ENCODE measurements around the gene WNT2.

WNT2 gene

DNA sequence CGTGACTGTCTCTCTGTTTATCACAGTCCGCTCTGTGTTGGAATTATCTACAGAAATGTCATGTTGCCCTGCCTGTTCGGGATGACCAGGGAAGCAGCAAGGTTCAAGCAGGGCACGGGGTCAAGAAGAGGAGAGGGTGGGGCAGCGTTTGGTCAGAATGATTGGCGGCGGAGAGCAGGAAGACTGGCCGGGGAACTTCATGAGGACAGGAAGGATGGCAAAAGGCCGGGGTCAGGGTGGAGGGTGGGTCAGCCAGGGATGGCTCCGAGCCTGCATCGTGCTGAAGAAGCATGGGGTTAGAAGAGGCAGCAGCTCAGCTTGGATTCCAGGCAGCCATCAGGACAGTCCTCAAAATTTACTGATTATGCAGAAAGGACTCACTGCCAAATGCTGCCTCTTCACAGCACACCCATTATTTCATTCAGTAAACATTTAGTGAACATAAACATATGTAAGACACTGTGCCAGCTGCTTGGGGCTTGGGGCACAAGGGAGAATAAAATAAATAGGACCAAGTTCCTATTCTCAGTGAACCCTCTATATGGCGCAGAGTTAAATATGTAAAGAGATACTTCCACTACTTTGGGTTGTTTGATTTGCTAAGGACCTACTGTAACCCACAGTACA is 42.8 kb downstream of the WNT2 start:
- Mint-ChIP-seq H3K27ac (no peak overlapping the region), H3K36me3 (no peaks in the 10 kb centered on the region), H3K4me1 (no peaks in the 10 kb centered on the region), H3K27me3 (peaks cover under 1% of the 10 kb centered on the region), H3K4me3 (no peak overlapping the region), H3K9me3 (no peaks in the 10 kb centered on the region)

GRCh38 chr7:117279203-117279602 is 43.7 kb downstream of the WNT2 start:
- no peaks in the 10 kb centered on the region for H3K9me3 Mint-ChIP-seq
- H3K4me3 Mint-ChIP-seq = no peak overlapping the region
- no peaks in the 10 kb centered on the region for H3K36me3 Mint-ChIP-seq
- peaks cover 4% of the 10 kb centered on the region for H3K27me3 Mint-ChIP-seq
- H3K27ac Mint-ChIP-seq = no peak overlapping the region
- H3K4me1 Mint-ChIP-seq = no peaks in the 10 kb centered on the region

DNA sequence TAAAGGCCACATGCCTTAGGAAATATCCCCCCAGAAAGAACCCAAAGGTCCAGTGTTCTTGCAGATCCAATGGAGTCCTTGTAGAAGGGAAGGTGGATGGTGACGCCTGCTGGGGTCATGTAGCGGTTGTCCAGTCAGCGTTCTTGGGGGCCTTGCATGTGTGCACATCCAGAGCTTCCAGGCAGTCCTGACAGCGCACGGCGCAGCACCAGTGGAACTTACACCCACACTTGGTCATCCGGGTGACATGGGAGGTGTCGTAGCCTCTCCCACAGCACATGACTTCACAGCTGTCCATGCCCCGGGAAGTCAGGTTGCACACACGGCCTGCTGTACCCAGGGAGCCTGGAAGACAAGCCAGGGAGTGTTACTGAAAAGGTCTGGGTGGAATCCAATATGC is 44.8 kb downstream of the WNT2 start:
- peaks cover 4% of the 10 kb centered on the region for H3K27me3 Mint-ChIP-seq
- no peak overlapping the region for H3K4me3 Mint-ChIP-seq
- no peaks in the 10 kb centered on the region for H3K9me3 Mint-ChIP-seq
- H3K27ac Mint-ChIP-seq = no peak overlapping the region
- H3K36me3 Mint-ChIP-seq = no peaks in the 10 kb centered on the region
- H3K4me1 Mint-ChIP-seq = no peaks in the 10 kb centered on the region

DNA sequence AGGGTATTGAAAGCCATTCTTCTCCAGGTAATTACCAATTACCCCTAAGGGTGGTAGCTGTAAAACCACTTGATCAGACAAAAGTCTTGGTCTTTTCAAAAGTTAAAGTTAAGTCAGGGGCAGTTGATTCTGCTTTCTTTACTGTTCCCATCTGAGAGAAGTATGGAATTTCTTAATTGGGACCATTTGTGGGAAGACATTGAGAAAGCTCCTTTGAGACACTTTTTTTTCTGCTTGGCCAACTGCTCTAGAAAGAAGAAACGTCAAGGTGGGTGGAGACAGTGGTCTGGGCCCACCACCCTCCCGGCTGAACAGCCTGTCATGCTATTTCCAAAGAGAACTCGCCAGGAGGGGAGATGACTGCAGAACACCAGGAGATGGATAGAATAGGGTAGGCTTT is 45.3 kb downstream of the WNT2 start:
- H3K4me3 Mint-ChIP-seq = no peak overlapping the region
- H3K36me3 Mint-ChIP-seq = no peaks in the 10 kb centered on the region
- no peaks in the 10 kb centered on the region for H3K4me1 Mint-ChIP-seq
- H3K9me3 Mint-ChIP-seq = no peaks in the 10 kb centered on the region
- H3K27me3 Mint-ChIP-seq = peaks cover 4% of the 10 kb centered on the region
- H3K27ac Mint-ChIP-seq = no peak overlapping the region

DNA sequence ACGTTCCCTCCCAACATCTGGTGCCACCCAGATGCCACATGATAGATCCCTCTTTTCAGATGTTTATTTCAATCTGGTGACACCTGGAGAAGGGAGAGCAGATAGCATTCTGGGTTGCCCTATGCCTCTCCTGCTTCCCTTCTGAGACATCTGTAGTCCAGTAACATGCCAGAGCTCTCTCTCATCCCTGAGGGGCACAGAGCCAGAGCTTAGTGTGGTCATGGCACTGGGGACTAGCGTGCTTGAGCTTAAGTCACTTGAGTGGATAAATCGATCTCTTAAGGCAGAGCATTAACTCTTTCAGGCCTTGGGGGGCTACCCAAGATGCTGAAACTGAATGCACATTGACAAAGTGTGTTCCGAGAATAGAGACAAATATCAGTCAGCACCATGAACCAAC is 47.9 kb downstream of the WNT2 start:
- no peak overlapping the region for H3K27ac Mint-ChIP-seq
- no peak overlapping the region for H3K4me3 Mint-ChIP-seq
- H3K4me1 Mint-ChIP-seq = no peaks in the 10 kb centered on the region
- H3K36me3 Mint-ChIP-seq = no peaks in the 10 kb centered on the region
- H3K27me3 Mint-ChIP-seq = peaks cover 7% of the 10 kb centered on the region
- no peaks in the 10 kb centered on the region for H3K9me3 Mint-ChIP-seq

DNA sequence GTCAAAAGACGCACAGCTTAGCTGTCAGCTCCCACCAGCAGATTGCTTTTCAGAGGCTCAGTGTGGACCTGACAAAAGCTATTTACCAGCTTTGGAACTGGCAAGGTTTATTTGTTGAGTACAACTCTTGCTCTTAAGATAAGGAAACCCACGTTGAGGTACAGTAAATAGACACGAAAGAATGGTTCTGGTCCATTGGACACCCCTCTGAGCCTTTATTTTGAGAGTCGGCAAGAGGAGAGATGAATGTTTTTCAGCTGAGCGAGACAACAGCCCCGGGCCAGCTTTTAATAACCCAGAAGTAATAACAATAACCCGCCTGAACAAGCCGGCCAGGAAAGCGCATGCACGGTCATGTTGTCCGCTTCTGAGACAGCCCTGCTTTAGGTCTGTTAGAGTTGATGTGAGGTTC is 49.0 kb downstream of the WNT2 start:
- no peaks in the 10 kb centered on the region for H3K9me3 Mint-ChIP-seq
- no peaks in the 10 kb centered on the region for H3K4me1 Mint-ChIP-seq

GRCh38 chr7:117273325-117273724 is 49.5 kb downstream of the WNT2 start:
- Mint-ChIP-seq H3K36me3 (no peaks in the 10 kb centered on the region), H3K9me3 (no peaks in the 10 kb centered on the region), H3K4me1 (no peaks in the 10 kb centered on the region), H3K4me3 (no peak overlapping the region), H3K27ac (no peak overlapping the region), H3K27me3 (peaks cover 7% of the 10 kb centered on the region)

More for the DNA sequence above, 49.0 kb downstream of the WNT2 start:
- no peaks in the 10 kb centered on the region for H3K36me3 Mint-ChIP-seq
- H3K27me3 Mint-ChIP-seq = peaks cover 7% of the 10 kb centered on the region
- no peak overlapping the region for H3K4me3 Mint-ChIP-seq
- H3K27ac Mint-ChIP-seq = peak overlapping the region; percentile 9

GRCh38 chr7:117272017-117272759 is 50.7 kb downstream of the WNT2 start:
- H3K4me1 Mint-ChIP-seq = no peaks in the 10 kb centered on the region
- no peaks in the 10 kb centered on the region for H3K36me3 Mint-ChIP-seq
- H3K4me3 Mint-ChIP-seq = no peak overlapping the region
- H3K27me3 Mint-ChIP-seq = peaks cover 8% of the 10 kb centered on the region
- H3K9me3 Mint-ChIP-seq = no peaks in the 10 kb centered on the region
- H3K27ac Mint-ChIP-seq = no peak overlapping the region

GRCh38 chr7:117271566-117271965 is 51.3 kb downstream of the WNT2 start:
- no peaks in the 10 kb centered on the region for H3K36me3 Mint-ChIP-seq
- no peaks in the 10 kb centered on the region for H3K9me3 Mint-ChIP-seq
- H3K27ac Mint-ChIP-seq = peak overlapping the region; percentile 26
- no peaks in the 10 kb centered on the region for H3K4me1 Mint-ChIP-seq
- H3K4me3 Mint-ChIP-seq = no peak overlapping the region
- H3K27me3 Mint-ChIP-seq = peaks cover 8% of the 10 kb centered on the region

DNA sequence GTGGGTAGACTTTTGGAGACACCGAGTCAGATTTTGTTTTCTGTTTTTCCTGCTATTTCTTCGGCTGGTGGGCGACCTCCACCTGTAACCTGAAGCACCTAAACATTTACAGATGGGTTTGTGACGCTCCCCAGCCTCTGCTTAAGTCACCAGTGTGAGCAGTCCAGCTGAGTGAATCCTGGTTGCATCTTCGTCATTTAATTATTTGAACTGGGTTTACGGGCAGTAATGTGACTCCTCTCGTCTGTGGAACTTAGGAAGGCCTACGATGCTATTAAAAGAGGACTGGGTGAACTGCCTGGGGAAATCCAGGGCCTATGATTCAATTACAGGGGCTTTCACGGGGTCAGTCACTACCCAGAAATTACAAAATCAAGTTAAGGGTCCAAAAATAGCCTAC is 52.5 kb downstream of the WNT2 start:
- Mint-ChIP-seq H3K9me3 (no peaks in the 10 kb centered on the region), H3K27ac (no peak overlapping the region), H3K36me3 (no peaks in the 10 kb centered on the region), H3K4me1 (no peaks in the 10 kb centered on the region), H3K27me3 (peaks cover 8% of the 10 kb centered on the region), H3K4me3 (no peak overlapping the region)

DNA sequence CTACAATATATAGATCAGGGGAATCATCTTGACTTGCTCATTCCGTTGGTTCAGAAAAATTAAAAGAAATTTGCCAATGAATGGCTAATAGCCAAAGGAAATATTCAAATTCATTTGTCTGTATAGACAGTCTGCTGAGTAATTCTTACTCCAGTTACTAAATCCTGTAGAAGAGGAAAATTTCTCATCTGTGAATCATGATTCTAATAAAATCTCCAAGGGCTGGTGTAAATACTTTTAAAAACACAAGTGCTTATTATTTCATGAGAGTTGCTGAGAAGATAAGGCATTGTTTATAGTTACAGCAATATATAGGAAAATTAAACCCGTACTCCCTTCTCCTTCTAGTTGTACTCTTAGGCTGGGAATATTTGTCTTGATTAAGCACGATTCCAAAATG is 53.0 kb downstream of the WNT2 start:
- H3K27ac Mint-ChIP-seq = no peak overlapping the region
- no peaks in the 10 kb centered on the region for H3K9me3 Mint-ChIP-seq
- no peaks in the 10 kb centered on the region for H3K36me3 Mint-ChIP-seq
- peaks cover 6% of the 10 kb centered on the region for H3K27me3 Mint-ChIP-seq
- H3K4me1 Mint-ChIP-seq = no peaks in the 10 kb centered on the region
- no peak overlapping the region for H3K4me3 Mint-ChIP-seq

DNA sequence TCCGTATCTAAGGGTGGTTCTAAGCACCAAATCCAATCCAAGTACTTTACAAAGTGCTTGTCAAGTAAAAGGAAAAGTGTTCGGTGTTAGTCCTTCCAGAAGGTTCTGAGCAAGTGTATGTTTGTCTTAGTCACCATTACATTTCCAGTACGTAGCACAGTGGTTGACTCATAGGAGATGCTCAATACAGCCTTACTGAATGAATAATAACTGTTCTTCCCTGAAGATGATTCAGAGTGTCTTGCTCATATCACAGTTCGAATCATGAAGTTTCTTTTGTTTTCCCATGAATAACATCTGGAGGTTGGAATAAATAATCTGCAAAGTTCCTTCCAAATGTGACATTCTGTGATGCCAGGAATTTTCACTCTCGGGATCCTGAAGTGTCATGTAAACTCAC is 53.4 kb downstream of the WNT2 start:
- Mint-ChIP-seq H3K27me3 (peaks cover 6% of the 10 kb centered on the region), H3K27ac (no peak overlapping the region), H3K4me1 (no peaks in the 10 kb centered on the region), H3K36me3 (no peaks in the 10 kb centered on the region), H3K4me3 (no peak overlapping the region), H3K9me3 (no peaks in the 10 kb centered on the region)

DNA sequence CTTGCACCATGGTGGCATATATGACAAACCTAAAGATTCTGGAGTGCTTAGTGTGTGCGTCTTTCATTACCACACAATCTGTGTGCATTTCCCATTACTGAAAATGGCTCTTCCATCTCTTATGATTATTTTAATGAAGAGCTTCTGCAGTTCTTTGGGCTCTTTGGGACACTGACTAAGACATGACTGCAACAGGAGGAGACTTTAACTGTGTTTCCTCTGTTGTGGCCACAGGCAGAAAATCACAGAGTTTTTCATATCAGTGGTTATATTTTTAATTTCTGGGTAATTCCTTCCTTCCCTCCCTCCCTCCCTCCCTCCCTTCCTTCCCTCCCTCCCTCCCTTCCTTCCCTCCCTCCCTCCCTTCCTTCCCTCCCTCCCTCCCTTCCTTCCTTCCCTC is 58.1 kb downstream of the WNT2 start:
- Mint-ChIP-seq H3K4me3 (no peak overlapping the region), H3K27ac (no peak overlapping the region), H3K27me3 (peaks cover 4% of the 10 kb centered on the region), H3K9me3 (peaks cover 6% of the 10 kb centered on the region), H3K36me3 (no peaks in the 10 kb centered on the region), H3K4me1 (no peaks in the 10 kb centered on the region)

DNA sequence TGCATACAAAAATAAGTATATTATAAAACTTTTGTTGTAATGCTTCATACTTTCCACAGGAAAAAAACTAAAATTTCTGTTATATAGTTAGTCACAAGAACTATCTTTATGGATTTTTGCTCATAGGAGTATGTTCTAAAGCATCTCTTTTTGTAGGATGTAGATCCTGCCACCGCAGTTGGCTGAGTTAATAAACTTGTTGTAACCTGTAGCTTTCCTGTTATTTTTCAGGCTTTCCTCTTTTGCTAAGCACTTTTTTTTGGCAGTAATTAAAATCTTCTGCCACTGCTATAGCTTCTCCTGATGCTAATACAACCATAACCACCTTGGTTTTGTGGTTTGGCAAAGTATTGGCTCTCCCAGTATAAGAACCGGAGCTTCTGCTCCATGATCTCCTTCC is 60.3 kb downstream of the WNT2 start:
- peaks cover 3% of the 10 kb centered on the region for H3K27me3 Mint-ChIP-seq
- no peaks in the 10 kb centered on the region for H3K4me1 Mint-ChIP-seq
- peaks cover 6% of the 10 kb centered on the region for H3K9me3 Mint-ChIP-seq
- H3K36me3 Mint-ChIP-seq = no peaks in the 10 kb centered on the region
- no peak overlapping the region for H3K4me3 Mint-ChIP-seq
- no peak overlapping the region for H3K27ac Mint-ChIP-seq

DNA sequence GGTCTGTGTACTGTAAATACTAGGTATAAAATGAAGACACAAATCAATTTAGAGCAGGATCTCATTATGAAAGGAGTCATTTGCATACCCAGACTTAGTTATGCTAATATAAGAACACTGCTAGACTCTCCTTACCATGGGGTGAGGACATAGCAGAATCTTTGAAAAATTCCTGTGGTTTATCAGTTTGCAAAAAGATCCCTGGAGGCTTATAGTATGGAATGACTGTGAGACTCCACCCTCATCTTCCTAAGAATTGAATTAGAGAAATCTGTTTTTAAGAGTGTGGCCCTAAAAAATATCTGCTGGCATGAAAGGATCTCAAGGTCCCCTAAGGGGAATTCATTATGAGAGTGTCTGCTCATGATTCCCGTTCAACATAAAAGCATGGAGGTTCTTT is 63.2 kb downstream of the WNT2 start:
- Mint-ChIP-seq H3K27me3 (peaks cover 4% of the 10 kb centered on the region), H3K9me3 (peaks cover 6% of the 10 kb centered on the region), H3K27ac (no peak overlapping the region), H3K36me3 (no peaks in the 10 kb centered on the region), H3K4me1 (no peaks in the 10 kb centered on the region), H3K4me3 (no peak overlapping the region)

DNA sequence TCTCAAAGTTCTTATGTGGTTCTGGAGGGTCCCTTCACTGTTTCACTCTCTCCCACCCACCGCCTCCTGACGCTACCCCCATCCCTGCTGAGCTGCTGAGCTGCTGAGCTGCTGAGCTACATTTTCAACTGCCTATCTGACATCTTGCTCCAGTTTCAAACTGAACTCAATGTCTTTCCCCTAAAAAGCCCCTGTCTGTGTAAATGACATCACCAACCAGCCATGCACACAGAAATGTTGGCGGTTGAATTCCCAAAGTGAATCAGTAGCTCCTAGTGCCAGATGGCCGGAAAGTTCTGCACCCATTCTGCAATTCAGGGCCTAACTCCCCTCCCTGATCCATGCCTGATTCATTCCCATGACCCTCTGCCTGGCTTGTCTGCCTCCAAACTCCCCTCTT is 71.2 kb downstream of the WNT2 start:
- H3K27me3 Mint-ChIP-seq = peaks cover 2% of the 10 kb centered on the region
- no peaks in the 10 kb centered on the region for H3K36me3 Mint-ChIP-seq
- H3K27ac Mint-ChIP-seq = no peak overlapping the region
- no peaks in the 10 kb centered on the region for H3K4me1 Mint-ChIP-seq
- H3K4me3 Mint-ChIP-seq = no peak overlapping the region
- H3K9me3 Mint-ChIP-seq = no peaks in the 10 kb centered on the region

GRCh38 chr7:117250801-117251200 is 72.1 kb downstream of the WNT2 start:
- H3K9me3 Mint-ChIP-seq = peaks cover 5% of the 10 kb centered on the region
- H3K27me3 Mint-ChIP-seq = peaks cover 1% of the 10 kb centered on the region
- H3K4me3 Mint-ChIP-seq = no peak overlapping the region
- no peaks in the 10 kb centered on the region for H3K4me1 Mint-ChIP-seq
- no peak overlapping the region for H3K27ac Mint-ChIP-seq
- H3K36me3 Mint-ChIP-seq = no peaks in the 10 kb centered on the region

Data from activated naive CD4-positive, alpha-beta T cell treated with anti-CD3 and anti-CD28 coated beads, Interleukin-2, amount 50 U/mL, for 24 hours (primary cell).